Left hindlimb (tissue), 1 donor: ENCODE results near the gene SLC7A1.

Experiments used
- DNase-seq: peaks from one replicate; pipeline ENCODE4 v3.0.0-alpha.2; 2018

Gene SLC7A1

DNA sequence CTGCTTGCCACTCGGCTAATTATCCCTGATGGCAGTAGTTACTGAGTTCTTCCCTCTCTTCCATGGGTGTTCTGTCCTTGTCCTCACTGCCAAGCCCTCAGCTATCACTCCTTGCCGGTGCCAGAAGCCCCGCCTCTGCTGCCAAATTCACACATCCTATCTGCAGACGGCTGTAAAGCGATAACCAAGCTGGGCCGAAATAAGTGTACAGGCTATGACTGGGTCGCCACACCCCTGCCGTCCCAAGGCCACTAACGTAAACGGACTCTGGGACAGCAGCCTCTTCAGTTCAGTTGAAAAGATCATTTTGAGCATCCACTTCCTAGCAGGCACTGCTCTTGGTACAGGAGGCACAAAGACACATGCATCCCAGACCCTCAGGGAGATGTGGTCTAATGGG lies 13.3 kb downstream of the SLC7A1 start:
- no peak for DNase-seq

DNA sequence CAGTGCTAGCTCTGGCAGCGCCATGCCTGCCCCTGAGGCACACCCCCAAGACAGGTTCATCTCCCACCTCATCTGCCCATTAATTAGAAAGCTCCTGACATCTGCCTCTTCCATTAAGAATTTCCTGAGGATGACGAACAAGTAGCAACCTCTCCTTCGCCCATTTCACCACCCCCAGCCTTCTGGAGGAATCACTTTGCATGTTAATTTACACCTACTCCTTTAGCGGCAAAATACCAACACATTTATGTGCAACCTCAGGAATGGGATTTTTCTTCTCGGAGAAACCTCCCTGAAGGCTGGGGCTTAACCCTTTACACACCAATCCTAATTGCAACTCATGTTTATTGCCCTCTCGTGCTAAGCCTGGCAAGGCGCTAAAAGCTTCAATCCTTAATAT lies 13.8 kb downstream of the SLC7A1 start:
- DNase-seq: no peak

DNA sequence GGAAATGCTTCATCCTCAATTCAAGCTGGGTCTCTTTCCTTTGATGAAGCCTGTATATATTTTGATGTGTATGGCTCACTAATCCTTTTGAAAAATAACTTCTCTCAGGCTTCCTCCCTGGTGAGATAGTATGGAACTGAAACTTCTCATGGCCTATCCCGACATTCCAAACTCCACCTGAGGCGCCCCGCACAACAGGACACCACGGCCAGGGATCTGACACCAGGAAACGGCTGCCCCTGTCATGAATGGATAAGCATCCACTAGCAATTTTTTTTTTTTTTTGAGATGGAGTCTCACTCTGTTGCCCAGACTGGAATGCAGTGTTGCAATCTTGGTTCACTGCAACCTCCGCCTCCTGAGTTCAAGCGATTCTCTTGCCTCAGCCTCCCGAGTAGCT lies 16.4 kb downstream of the SLC7A1 start:
- DNase-seq: no peak

DNA sequence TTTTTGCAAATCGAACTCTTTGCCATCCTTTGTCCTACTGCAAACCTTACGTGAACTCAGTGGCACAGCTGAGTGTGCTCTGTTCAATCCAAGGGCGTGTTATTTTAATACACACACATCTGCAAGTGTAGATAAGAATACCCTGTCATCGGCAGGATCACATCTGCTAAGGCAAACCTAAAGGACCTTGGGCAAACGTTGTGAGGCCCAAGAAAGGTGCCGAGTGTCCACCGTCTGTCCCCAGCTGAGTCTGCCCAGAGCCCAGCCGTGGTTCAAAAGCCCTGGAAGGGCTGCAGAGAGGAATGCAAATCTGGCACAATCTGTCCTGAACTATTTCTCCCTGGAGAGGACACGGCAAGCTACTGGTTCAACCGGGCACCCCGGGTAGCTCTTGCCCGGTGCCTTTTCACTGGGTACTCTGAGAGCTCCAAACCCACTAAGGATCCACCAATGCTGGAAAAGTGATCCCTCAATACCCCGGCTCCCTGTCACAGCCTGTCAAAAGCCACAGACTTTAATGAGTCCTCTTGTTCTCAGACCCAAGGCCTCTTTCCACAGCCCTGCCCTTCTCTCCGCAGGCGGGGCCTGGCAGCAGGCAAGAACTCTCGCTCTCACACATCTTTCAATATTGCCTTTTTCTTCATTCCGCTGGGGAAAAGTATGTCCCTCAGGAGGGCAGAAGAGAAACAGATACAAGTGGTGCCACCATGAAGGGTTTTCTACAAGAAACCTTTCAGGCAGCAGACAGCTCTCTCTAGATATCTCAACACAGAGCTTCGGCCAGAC lies 17.0 kb downstream of the SLC7A1 start:
- no peak for DNase-seq

DNA sequence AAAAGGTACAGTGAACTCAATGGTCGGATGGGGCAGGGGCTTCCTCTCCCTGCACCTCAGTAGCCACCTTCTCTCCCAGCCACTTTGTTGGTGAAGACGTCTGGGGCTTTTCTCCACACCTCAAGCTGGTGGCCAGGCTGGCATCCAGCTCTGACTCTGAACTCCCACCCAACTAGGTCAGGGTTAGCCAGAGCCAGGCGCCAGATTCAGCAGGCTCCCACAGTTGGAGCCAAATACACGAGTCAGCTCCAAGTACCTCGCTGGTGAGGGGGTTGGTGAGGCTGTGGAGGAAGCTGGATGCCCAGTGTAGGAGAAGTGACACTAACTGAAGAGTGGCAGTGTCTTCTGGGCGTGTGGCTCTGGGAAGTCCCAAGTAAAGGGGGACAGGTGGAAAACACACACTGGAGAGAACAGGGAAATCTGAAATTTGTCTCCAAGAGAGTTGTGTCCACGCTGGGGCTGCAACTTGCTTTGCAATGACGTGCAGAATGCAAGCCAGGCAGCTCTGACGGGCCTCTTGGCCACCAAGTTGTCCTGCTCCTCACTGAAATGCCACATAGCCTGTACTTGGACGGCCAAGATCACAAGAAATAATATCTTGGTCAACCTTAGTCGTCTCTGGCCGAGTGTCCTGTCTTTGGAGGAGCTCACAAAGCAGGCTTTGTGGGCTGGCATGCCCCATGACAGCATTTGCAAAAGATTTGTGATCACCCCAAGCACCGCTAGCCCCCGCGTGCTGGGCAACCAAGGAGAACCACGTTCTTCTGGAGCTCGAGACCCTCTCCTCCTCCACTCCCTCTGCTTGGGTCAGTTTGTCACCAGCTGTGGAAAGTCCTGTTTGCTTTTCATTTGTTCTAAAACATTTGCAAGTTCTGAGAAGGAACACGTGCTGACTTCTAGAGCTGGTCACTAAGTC lies 18.1 kb downstream of the SLC7A1 start:
- DNase-seq: no peak

DNA sequence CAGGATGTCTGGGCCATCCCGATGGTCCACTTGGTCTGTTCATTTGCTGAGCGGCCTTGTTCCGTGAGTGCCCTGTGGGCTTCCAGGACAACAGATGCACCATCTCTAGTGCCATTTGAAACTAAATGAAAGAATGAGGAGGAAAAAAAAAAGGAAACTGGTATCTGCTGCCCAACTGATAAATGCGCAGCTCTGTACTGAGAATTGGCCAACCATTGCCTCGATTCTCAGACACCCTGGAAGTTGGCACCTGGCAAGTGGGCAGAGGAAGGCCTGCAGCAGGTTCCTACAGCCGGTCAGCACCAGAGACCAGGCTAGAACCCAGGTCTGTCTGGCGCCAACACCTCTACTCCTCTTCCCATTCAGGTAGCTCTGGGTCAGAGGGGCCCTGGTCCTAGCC lies 18.9 kb downstream of the SLC7A1 start:
- DNase-seq: no peak

DNA sequence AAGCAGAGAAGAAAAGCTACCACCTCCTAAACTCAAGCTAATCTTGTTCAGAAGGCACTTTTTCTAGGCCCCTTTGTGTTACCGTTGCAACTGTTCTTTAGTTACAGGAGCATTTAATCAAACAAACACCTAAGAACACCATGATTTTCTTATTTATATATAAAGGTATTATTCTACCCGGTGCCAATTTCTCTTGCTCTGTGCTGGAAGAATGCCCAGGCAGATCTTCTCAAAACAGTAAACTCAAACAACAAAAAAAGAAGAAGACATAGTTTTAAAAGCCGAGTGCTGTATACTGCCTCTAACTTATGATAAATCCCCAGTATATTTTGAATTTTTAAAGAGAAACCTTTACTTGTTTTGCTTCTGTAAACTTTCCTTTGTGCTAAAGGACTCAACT lies 20.4 kb downstream of the SLC7A1 start:
- no peak for DNase-seq

DNA sequence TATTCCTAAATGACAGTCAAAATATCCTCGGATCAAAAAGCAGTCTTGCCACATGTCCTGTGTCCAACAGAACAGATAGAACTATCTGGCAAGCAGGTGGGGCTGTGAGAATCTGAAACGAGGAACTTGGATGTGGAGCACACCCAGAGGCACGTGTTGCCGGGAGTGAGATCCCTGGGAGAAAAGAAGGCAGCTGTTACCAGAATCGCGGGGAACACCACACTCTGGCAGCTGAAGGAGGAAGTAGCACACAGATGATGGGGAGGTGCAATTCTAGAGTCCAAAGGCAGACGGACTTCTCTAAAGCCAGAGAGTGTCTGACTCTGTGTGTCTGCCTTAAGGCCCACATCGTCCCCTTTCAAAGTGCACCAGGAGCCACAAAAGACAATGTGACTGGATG lies 22.3 kb downstream of the SLC7A1 start:
- DNase-seq: peak; percentile 68

DNA sequence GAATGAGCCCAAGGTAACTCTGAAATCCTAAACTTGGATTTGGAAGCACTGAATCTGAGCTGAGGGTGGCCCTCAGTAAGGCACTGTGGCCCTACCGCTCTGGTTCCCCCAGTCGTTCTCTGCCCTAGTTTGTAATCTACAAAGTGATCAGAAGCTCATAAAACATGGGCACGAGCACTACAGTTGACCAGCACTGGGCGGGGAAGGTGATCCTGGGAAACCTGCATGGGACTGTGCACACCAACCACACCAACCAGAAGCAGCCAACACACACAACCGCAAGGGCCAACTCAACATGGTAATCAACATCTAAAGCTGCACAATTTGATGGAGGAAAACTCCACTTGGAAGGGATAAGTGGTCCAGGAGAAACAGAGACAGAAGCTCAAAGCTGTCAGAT lies 22.9 kb downstream of the SLC7A1 start:
- no peak for DNase-seq

DNA sequence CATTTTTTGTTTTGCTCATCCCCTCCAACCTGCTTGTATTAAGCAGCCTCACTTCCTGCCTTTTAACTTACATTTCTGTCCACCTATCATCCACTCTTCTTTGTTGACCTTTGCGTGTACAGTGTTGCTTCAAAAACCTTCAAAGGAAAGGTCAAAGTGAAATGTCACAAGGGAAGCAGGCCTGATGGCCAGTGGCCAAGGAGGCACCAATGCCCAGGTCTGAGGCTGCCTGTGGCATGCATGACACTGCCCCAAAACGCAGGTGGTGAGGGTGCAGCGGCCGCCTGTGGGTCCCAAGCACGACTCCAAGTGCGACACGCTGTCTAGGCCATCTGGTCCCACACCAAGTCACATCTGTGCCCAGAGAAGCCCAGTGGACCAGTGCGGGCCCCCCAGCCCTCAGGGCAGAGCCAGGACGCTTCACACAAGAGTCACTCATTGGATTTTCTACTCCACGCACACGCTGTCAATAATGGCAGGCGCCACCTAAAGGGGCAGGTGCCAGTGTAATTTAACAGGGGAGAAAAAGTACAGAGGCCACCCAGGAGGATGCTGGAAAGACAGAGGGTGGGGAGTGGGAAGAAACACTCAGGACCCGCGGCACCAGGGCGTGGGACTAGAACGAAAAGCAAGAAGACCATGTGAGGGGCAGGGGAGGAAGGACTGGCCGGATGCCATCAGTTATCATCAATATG lies 23.5 kb downstream of the SLC7A1 start:
- no peak for DNase-seq

DNA sequence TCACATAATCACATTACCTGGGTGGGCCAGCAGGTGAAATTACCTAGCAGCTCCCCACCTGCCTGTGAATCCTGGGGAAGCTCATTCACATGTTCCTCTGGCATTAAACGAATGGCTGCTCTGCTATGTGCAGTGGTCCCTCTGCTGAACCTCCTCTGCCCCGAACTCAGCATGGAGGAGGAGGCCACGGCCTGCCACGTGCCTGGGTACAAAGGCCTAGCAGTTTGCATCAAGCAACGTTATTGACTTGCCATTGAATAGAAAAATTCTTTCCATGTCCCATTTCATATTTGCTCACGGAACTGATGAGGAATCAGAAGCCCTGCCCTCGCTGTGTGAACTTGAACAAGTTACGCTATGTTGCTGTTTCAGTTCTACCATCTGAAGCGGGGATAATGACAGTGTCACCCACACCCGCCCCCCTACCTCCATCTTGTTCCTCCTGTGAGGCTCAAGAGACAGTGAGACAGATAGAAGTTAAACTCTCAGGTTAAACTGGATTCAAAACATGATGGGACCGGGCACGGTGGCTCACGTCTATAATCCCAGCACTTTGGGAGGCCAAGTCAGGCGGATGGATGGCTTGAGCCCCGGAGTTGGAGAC lies 25.3 kb downstream of the SLC7A1 start:
- no peak for DNase-seq

DNA sequence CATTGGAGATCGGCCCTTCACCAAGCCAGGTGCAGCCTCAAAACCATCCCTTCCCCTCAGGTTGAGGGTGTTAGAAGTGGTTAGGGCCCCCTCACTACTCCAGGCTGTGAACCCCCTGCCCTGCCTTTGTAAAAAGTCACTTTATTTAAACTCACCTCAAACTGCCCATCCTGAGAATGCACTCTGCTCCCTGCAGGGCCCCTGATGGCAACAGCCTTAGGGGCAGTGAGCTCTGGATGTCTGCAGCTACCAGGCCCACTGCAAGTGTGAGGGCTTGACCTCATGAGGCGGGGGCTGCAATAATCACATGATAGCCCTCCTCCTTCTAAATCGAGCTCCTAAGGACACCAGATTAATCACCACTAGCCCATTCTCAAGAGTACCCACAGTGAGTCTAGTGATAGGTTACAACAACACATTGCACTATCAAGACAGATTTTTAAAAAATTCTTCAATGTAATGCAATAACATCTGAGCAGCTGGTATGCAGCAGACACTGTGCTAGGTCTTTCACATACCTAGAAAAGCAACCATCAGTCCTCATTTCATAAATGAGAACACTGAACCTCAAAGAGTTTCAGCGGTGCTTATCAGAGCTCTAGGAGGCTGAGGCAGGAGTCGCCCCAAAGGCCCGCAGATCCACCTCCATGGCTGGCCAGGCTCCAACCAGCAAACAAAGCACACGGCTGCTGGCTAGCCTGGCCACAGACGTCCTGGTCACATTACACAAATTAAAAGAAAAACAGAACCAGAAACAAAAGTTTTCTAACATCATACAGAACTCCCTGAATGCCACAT lies 26.0 kb downstream of the SLC7A1 start:
- DNase-seq: no peak

DNA sequence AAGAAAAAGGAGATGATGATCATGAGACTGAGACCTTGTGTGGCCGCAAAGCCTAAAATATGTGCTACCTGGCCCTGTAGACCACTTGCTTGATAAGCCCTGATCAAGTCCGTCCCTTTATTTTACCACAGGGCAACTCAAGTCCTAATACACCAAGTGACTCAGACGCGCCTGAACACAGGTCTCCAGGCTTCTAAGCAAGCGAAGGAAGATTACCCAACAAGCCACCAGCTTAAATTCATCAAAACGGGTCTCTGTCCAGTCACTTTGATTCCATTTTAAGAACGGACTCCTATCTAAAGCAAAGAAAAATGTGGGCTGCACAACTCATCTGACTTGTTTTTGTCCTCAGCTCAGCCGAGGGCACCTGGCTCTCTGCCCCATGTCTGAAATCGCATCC lies 26.8 kb downstream of the SLC7A1 start:
- DNase-seq: no peak

DNA sequence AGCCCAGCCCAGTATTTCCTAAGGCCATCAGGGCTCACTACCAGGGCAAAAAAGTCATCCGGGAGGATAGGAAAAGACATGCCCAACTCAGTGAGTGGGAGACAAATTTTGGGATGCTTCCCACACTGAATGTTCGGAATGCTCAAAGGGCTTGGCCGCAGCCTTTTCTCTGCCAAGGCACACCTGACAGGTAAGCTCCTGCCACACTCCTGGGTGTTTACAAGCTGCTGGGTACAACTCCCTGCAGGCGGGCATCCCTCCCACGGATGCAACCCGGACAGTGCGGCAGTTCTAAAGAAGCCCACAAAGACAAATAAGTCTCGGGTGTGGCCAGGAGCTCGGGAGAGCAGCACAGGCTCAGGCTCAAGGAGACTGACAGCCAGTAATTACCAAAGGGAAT lies 28.1 kb downstream of the SLC7A1 start:
- DNase-seq: no peak

DNA sequence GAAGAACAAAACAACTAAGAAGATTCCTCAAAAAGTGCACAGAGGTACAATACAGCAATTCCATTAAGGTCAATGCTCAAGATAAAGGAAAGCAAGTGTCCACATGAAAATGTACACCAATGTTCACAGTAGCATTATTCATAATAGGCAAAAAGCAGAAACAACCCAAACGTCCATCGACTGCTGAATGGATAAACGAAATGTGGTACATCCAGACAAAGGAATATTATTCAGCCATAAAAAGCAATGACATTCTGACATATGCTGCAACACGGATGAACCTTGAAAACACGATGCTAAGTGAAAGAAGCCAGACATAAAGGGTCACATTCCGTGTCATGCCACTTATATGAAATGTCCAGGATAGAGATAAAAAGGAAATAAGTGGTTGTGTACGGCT lies 29.3 kb downstream of the SLC7A1 start:
- DNase-seq: no peak

DNA sequence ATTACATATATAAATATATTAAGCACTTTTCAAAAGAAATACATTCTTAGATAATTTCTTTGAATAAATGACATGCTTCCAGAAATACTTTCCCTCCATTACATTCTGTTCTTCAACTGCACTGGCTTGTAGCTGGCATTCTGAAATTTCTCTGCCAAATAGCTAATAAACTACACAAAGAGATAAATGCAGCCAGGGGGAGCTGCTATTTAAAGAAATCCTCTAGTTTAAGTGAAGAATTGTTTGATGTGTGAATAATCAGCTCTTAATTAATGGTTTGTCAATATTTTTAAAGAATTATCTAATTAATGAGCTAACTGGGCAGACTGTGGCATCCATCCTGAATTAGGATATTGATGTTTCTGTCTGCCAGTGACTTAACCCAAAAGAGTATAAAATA lies 30.7 kb downstream of the SLC7A1 start:
- DNase-seq: no peak

DNA sequence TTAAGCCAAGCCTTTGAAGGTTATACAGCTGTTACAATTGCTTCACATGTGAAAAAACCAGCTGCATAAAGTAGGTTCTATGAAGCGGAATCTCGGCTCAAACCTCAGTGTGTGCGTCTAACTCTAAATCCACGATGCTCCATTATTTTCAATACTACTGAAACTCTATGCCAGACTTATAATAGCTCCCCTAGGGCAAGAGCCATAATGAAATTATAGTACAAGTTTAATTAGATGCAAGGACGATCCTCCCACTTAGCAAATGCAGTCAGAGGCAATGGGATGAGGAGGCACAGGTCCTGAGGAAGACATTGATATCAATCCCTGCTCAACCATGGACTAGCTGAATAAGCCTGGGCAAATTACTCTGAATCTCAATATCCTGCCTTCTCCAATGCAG lies 31.1 kb downstream of the SLC7A1 start:
- no peak for DNase-seq

DNA sequence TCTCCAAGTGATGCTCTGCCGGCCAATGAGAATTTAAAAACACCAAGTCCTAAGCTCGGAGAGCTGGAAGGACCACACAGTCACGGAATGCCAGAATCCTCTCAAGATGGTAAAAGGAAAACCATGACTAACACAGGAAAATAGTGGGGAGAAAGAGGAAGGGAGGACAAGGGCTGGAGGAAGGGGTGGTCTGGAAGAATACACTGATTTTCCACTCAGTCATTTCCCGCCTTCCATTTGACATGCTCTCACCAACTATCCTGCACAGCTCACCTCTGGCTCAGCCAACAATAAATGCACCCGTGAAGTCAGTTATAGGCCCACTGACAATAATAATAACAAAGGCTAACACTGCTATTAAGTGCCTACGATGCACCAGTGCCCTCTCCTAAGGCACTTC lies 31.5 kb downstream of the SLC7A1 start:
- no peak for DNase-seq

DNA sequence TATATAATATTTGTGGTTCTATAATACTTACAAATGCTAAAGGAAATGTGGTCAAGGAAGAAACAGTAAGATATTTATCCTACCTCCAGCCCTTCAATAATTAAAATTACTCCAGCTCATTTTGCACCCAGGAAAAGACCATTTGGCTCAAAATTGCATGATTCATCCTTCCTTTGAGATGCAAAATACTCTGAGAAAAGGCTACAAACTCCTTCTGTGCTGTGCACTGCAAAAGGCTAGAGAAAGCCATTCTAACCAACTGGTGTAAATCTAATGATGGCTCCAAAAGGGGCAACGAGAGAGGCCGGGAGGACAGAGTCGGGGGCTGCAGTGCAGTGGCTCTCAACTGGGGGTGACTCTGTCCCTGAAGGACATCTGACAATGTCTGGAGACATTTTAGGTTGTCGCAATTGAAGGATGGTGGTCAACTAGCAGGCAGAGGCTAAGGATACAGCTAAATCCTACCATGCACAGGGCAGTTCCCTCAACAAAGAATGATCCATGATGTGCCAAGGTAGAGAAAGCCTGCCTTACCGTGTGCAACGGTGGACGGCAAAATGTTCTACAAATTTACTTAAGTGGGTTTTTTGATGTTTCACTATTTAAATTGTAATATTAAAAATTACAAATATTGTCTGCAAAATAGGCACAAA lies 32.6 kb downstream of the SLC7A1 start:
- DNase-seq: no peak

DNA sequence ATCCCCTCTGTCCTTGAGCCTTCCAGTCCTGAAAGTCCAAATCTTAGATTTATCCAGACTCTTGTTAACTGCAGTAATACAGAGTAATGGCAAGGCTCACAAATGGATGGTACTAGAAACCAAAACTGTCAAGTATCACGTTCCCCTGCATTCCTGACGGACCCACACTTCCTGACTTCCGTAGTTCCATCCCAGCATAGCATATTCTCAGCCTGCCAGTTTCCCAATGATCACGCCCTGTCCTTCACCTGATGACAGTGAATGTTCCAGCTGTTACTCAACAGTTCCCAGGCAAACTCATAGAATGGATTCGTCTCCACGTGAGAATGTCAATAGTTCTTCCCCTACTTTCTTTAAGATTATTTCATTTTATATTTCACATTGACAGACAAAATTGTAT lies 33.6 kb downstream of the SLC7A1 start:
- no peak for DNase-seq

DNA sequence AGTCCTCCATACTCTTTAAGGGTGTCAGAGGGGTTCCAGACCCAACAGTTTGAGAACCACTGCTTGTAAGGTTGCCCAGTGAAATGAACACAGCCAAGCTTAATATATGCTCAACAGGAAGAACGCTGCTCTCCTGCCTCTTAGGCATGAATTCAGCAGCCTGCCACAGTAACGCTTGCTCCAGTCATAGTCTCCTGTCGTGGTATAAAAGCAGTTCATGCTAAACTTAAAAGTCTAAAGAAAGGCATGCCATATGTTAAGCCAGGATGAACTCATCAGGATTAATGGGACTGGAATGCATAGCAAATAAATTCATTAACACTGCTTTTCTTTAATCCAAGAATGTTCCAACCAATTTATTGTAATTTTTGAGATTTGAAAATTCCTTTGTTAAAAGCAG lies 38.7 kb downstream of the SLC7A1 start:
- DNase-seq: no peak

DNA sequence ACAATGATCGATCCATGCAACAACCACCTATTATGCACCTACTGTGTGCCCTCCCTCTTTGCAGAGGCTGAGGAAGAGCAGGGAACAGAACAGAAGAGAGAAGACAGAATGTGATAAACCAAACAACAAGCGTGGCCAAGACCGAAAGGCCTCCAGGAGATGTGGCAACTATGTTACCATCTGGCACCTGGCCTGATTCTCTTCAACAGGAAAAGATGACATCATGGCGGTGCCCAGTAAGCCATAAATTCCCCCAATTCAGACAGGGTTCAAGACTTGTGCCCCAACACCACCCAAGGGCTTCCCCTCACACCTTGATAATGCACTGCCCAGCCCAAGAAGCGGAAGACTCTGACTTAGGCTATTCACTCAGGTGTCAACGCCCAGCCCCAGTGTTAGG lies 44.3 kb downstream of the SLC7A1 start:
- no peak for DNase-seq
